ENCODE data around the gene PWWP2A.
"Not testable (repeated sequence)": the region's sequence is repeated elsewhere in the genome, so short reads cannot be mapped to it uniquely, and the experiment has no call there.

Gene PWWP2A

DNA sequence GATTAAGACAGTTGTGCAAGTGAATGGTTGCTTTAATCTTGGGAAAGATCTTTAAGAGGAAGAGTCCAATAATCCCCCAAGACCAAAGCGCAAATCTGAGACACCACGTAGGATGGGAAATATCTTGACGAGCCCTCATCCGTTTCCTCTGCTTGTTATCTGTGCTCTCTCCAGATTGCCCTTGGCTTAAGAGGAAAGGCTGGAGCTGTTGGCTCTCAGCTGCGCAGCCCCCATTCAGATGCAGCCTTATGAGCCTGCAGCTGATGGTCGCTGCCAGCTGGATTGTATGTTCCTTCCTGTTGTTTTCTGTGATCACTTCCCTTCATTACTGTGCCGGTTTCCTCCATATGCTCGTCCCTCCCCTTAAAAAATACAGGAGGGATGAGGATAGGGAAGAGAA, 47.7 kb downstream of the PWWP2A start:
- DNase-seq = no peak

DNA sequence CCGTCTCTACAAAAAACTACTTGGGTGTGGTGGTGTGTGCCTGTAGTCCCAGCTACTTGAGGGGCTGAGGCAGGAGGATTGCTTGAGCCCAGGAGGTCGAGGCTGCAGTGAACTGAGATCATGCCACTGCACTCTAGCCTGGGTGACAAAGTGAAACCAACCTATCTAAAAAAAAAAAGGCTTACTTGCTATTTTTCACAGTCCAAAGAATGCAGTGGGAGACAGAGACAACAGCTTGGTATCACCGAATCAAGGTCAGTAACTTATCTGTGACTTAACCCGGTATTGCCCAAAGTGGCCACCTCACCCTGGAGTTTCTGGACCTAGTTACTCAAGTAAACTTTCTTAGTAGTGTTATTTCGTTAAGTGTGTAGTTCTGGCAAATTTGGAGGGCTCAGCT, 50.1 kb downstream of the PWWP2A start:
- not testable (repeated sequence) for DNase-seq

DNA sequence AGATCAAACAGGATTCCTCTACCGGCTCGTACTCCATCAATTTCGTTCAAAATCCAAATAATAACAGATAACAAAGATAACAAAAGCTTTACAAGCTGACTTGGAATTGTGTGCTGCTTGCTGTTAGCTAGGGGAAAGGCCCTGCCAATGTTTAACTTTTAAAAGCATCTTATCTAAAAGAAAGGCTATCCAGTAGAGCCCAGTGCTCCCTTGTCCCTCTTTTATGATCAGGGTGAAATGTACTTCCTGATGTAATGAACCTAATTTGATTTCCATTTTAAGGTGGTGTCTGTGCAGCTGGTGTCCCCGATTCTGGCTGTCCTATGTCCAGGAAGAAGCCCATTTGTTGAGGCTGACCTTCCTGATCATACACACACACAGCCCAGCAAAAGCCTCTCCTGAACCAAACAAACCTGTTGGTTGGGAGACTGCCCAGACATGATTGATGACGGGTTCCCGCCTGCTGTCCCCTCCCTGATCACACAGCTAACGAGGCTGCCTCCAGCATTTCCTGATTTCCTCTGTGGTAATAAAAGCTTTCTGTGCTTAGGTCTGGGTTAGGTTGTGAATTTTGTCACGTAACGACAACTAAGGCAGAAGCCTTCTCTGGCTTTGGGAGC, 54.1 kb downstream of the PWWP2A start:
- DNase-seq = no peak

DNA sequence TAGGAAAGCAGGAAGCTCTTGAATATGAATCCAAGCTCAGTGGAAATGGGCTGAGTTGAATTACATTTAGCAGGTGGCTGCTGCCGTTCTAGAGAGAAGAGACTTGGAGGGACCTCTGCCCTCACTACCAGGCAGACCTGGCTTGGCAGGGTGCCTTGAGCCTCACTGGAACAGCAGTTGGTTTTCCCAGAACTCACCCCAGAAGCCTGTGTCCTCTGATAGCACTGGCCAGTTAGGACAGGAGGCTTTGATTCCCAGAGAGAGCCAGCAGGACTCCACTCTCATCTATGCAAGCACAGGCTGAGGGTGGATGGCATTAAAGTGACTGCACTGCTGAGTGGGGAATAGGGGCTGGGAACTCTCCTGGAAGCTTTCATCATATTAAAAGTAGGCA, 54.8 kb downstream of the PWWP2A start:
- DNase-seq = no peak

DNA sequence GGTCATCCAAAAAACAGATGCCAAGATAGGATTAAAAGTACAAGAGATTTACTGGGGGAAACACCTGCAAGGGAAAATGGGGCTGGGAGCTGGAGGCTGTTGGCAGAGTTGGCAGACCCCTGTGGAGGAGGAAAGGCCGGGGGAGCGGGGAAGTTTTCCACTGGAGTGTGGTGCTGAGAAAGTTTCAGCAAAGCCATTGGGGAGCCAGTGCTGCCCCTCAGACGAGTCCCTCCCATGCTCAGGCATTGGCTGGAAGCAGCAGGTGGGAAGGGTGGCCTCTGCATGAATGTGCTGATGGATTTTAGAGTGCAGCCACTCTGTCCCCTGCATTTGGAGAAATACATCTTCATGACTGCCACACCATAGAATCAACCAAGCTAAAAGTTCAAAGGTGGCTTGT, 57.5 kb downstream of the PWWP2A start:
- no peak for DNase-seq

DNA sequence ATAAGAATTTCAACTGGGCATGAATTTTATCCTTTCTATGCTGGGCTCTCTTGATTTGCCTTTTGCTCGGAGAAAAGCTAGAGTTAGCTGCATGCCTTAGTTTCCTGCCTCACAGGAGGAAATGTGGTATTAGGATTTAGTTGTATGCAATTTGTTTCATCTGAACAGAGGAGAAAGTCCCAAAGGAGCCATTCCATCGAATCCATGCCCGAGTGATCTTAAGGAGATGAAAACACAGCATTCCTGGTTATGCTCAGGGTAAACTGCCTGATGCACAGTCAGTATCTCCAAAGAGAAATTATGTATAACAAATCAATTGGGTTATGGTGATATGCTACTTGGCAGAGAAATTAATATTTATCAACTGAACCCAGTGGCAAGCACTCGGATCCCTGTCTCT, 59.2 kb downstream of the PWWP2A start:
- DNase-seq = no peak

DNA sequence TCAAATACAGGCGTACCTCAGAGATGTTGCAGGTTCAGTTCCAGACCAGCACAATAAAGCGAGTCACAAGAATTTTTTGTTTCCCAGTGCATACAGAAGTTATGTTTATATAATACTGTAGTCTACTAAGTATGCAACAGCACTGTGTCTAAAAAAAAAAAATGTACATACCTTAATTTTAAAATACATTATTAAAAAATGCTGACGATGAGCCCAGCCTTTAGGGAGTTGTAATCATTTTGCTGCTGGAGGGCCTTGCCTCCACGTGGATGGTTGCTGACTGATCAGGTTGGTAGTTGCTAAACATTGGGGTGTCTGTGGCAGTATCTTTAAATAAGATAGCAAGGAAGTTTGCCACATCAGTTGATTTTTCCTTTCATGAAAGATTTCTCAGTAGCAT, 62.0 kb downstream of the PWWP2A start:
- no peak for DNase-seq

DNA sequence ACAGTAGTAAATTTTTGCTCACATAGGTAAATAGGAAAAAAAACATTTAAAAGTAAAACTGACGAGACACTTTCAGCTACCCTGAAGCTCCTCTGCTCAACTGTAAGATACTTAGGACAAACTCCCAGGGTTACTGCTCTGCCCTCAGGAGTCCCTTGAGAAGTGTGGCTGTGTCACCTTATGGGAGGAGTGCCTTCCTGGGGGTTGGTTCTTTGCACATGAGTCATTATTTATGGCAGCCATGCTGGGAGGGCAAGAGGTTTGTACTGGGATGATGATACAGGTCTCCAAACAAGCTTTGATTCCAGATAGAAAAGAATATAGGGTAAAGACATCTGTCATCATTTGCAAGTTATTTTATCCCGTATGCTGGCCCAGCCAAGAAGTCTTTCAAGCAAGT, 64.4 kb downstream of the PWWP2A start:
- DNase-seq = no peak

DNA sequence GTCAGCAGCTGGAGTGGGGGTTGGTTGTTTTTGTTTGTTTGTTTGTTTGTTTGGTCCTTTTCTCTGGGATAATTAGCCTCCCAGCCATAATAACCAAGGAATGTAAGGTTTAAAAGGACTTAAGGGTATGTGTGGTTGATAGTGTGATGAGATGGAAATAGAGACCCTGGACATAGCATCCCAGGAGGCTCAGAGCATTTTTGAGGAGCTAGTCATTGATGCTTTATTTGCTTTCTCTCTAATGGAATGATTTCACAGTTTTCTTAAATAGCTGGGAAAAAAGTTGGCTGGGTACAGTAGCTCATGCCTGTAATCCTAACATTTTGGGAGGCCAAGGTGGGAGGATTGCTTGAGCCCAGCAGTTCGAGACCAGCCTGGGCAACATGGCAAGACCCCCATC, 65.2 kb downstream of the PWWP2A start:
- DNase-seq = no peak

DNA sequence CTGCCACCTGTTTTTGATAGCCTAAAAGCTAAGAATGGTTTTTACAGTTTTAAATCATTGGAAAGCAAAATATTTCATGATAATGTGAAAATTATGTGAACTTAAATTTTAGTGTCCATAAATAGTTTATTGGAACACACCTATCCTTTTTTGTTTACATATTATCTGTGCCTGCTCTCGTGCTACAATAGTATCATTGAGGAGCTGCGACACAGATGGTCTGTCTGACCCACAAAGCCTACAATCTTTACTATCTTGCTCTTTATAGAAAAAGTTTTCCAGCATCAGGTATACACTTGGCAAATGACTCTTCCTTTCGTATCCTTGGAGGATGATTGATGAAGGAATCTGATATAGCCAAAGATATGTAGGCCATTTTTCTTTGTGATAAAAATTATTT, 70.2 kb downstream of the PWWP2A start:
- no peak for DNase-seq

DNA sequence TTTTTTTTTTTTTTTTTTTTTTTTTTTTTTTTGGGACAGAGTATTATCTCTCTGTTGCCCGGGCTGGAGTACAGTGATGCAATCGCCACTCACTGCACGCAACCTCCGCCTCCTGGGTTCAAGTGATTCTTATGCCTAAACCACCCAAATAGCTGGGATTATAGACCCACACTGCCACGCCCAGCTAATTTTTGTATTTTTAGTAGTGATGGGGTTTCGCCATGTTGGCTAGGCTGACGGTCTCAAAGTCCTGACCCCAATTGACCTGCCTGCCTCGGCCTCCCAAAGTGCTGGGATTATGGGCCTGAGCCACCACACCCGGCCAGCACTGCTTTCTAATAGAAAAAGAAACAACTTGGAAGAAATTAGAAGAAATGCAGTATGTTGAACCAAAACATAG, 71.1 kb downstream of the PWWP2A start:
- no peak for DNase-seq

DNA sequence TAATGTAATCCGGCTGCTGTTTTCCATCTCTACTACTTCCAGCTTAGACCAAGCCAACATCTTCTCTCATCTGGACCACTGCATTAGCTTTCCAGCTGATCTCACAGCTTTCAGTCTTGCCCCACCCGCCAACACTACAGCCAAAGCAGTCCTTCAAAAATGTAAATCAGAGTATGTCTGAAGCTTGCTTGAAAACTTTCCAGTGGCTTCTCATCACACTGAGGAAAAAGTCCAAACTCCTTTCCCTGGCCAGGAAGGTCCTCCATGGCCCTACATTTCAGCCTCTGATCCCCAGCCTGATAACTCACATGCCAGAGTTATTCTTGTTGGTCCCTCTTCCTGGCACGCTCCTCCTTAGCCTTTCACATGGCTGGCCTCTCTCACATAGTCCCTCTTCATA, 71.8 kb downstream of the PWWP2A start:
- no peak for DNase-seq

DNA sequence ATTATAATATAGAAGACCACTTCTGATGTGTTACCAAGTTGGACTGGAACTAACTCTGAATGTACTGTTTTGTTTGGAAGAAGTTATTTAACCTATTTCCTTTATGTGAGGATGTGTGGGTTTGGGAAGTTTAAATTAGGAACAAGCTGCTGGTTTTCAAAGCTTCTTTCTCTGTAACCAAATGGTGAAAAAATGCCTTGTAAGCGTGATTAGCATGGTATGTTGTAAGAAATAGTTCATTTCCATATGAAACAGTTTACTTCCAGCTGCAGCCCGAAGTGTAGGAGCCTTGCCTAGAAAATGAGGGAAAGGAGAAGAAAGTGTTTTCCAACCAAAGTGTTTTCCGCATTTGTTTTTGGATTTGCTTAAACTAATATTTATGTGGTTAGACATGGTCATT, 74.3 kb downstream of the PWWP2A start:
- peak; percentile 17 for DNase-seq

DNA sequence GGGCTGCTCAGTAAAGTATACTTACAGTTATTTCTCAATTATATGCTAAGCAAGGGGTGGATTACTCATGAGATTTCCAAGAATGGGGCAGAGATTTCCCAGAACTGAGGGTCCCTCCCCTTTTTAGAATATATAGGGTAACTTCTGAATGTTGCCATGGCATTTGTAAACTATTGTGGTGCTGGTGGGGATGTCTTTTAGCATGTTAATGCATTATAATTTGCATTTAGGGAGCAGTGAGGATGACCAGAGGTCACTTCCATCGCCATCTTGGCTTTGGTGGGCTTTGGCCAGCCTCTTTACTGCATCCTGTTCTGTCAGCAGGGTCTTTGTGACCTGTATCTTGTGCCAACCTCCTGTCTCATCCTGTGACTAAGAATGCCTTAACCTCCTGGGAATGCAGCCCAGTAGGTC, 74.9 kb downstream of the PWWP2A start:
- no peak for DNase-seq

DNA sequence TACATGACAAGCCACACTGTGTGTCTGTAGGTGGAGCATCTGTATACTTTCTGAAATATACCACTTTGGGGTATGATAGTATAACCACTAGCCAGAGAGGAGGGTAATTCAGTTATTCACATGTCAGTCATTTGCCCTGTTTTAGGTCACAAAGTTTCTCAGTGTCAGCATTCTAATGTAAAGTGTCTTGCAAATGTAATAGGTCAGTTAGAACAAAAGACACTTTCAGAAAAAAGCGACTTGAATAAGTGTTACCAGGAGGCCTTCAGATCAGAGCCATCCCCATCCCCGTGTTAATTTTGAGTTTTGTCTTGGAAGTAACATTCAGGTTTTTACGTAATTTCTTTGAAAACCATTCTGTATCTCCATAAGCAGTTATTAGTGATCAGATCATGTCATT, 76.6 kb downstream of the PWWP2A start:
- DNase-seq = no peak

Measured in NCI-H1048 (cell line).